Brain microvascular endothelial cell (primary cell): ENCODE results near the gene CALCA.
A peak's percentile ranks its signal among the peaks of the same experiment; 100 is the strongest.

ENCODE experiments used
- DNase-seq: peaks from one replicate; pipeline ENCODE4 v3.0.0-alpha.2; 2020
- H3K27ac ChIP-seq: fragments of 250-450 bp; sonication (Bioruptor Pico); 2 replicates; pipeline ENCODE4 v1.5.1; 2020; ENCODE audit warnings: mild to moderate bottlenecking, moderate library complexity
- H3K27me3 ChIP-seq: fragments of 250-450 bp; sonication (Bioruptor Pico); replicated peaks from 2 replicates; pipeline ENCODE4 v1.5.1; 2020; ENCODE audit warnings: mild to moderate bottlenecking
- H3K36me3 ChIP-seq: fragments of 250-450 bp; sonication (Bioruptor Pico); replicated peaks from 2 replicates; pipeline ENCODE4 v1.5.1; 2020; ENCODE audit warnings: mild to moderate bottlenecking
- H3K4me3 ChIP-seq: 2 replicates; pipeline ENCODE4 v1.5.1; 2011; ENCODE audit warnings: low read depth, mild to moderate bottlenecking, control low read depth, low read length, moderate library complexity
- in situ Hi-C: cut with HindIII; loops from 2 replicates; pipeline ENCODE4 v1.10.0; 2017; ENCODE audit warnings: low sequenced_read_pairs, low pct_ligation_motif_present
- TF ChIP-seq, protein P1 (sequence below): IDR thresholded peaks from 2 replicates; pipeline ENCODE4 v1.5.1; 2011; ENCODE audit warnings: low read depth, mild to moderate bottlenecking, moderate library complexity, low read length, control low read depth, inconsistent platforms; ENCODE audit errors: missing control alignments

CALCA gene

DNA sequence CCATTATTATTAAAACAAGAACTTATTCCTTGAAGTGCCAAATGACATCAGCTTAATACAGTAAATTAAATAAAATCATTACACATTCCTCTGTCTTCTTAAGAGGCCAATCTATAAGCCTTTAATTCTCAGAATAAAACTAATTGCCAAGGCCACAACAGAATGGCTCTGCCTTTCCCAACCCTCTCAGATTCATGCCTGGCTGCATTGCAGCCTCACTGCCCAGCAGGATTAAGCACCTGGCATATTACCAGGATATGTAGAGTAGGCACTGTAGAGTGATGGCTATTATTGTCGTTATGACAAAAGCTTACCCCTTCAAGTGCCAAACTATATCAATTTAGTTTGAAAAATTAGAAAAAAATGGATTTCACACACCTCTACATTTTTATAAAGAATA, 9.4 kb upstream of the CALCA start:
- Histone ChIP-seq H3K27ac (no peak overlapping the region), H3K4me3 (no peak overlapping the region), H3K36me3 (no peaks in the 10 kb centered on the region), H3K27me3 (peaks cover under 1% of the 10 kb centered on the region)
- TF ChIP-seq, protein P1, sequence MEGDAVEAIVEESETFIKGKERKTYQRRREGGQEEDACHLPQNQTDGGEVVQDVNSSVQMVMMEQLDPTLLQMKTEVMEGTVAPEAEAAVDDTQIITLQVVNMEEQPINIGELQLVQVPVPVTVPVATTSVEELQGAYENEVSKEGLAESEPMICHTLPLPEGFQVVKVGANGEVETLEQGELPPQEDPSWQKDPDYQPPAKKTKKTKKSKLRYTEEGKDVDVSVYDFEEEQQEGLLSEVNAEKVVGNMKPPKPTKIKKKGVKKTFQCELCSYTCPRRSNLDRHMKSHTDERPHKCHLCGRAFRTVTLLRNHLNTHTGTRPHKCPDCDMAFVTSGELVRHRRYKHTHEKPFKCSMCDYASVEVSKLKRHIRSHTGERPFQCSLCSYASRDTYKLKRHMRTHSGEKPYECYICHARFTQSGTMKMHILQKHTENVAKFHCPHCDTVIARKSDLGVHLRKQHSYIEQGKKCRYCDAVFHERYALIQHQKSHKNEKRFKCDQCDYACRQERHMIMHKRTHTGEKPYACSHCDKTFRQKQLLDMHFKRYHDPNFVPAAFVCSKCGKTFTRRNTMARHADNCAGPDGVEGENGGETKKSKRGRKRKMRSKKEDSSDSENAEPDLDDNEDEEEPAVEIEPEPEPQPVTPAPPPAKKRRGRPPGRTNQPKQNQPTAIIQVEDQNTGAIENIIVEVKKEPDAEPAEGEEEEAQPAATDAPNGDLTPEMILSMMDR, result no peak
- in situ Hi-C loops, result no loop called here
- DNase-seq, result no peak

DNA sequence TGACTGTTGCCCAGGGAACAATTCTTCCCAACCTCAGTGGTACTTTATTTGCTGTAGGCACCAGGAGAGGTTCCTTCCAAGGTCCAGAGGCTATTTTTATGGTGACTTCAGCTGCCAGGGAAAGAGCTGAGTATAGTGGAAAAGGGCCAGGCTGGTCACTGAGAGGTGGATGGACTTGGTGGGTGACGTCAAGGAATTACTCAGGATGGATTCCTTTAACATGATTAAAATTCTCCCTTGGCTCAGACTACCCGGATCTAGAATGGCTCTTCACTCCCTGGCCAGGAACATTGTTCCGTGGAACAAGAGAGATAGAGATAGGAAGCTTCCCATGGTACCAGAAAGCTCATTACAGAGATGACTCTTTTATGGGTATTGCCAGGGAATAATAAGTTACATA, 8.7 kb upstream of the CALCA start:
- DNase-seq, result peak; percentile 34
- TF ChIP-seq, protein P1, result no peak
- Histone ChIP-seq H3K4me3 (no peak overlapping the region), H3K27ac (no peak overlapping the region), H3K27me3 (peaks cover 7% of the 10 kb centered on the region), H3K36me3 (no peaks in the 10 kb centered on the region)
- in situ Hi-C loops, result no loop called here

DNA sequence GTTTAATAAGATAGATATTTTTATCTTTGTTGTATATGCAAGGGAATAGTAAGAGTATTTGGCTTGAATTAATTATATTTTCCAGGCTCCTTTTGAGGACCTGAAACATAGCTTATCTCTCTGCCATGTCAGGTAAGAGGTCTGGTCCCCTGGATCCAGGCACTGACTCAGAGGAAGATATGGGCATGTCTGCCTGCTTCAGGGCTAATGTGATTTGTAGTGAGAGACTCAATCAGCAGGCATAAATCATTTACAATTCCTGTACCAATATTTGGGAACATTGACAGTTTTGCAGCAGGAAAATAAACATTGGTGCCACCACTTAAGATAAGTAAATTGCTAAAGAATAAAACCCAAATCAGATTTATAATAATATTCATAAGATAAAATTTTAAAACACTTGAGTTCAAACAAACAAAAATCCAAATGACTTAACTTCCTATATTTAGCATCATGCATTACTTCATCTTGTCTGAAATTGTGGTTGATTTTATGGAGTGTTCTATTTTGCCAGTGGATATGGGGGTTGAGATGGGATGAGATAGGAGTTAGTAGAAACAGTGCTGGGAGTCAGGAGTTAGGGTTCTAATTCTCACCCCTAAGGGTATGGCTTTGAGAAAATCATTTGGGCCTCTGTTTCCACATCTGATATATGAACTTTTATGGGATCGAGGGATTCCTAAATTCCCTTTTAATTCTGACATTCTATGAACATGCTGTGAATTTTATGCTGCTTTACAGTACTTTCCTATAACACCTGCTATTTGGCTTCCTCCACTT, 5.1 kb upstream of the CALCA start:
- in situ Hi-C loops, result no loop called here
- TF ChIP-seq, protein P1, result no peak
- peaks cover 42% of the 10 kb centered on the region for H3K27me3 ChIP-seq
- no peak overlapping the region for H3K4me3 ChIP-seq
- no peaks in the 10 kb centered on the region for H3K36me3 ChIP-seq
- DNase-seq, result no peak
- no peak overlapping the region for H3K27ac ChIP-seq

DNA sequence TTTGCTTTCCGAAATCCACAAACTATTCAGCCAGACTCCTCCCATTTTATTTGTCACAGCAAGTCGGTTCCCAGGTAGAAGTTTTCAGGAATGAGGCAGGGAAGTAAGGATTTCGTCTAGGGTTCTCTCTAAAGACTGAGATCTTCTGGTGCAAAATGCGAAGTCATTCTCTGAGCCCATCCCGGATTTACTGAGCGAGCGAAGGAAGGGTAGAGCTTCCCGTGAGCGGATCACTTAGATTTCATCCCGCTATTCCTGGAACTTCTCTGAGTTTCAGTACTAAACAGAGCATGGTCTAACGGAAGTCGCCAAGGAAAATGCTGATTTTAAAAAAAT, 3.1 kb upstream of the CALCA start:
- Histone ChIP-seq H3K27me3 (peaks cover 57% of the 10 kb centered on the region), H3K27ac (no peak overlapping the region), H3K4me3 (no peak overlapping the region), H3K36me3 (no peaks in the 10 kb centered on the region)
- in situ Hi-C loops, result no loop called here
- TF ChIP-seq, protein P1, result no peak
- DNase-seq, result no peak

DNA sequence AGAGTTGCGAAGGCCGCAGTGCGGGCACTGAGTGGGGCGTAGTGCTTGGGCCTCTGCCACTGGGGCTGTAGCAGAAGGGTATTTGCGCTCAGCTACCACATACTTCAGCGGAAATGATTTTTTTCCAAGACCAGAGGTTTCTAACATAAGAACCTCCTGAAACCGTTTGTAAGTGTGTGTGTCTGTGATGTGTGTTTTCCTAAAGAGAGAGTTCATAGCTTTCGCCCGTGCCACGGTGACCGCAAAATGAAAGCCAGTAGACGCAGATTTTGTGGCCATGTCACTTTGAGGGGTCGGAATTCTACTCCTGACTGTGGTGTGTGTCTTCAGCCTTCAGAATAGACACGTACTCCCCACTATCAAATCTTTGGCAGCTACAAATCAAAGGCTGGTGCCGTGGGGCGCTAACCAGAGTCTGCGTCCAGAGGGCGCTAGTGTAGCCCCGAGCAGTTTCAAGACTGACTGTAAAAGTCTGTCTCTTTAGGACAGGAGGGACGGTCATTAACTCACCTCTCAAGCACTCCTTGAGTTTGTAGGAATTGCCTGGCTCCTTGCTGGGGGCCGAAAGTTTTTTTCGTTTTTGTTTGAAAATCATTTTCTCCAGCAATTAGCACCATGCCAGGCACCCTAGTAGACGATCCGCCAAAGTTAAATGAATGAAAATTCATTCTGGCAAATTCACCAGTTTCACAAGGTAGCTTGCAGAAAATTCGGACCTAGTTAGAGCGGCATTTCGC, 2.5 kb upstream of the CALCA start:
- in situ Hi-C loops, result no loop called here
- H3K4me3 ChIP-seq, result peak overlapping the region; percentile 20
- peaks cover 59% of the 10 kb centered on the region for H3K27me3 ChIP-seq
- DNase-seq, result peak; percentile 39
- H3K36me3 ChIP-seq, result no peaks in the 10 kb centered on the region
- H3K27ac ChIP-seq, result no peak overlapping the region
- TF ChIP-seq, protein P1, result peak; percentile 85
